ENCODE data around the gene C2CD3. TPM values are rescaled to one million over a fixed set of nuclear protein-coding genes. Genes with fewer than 3 reads are reported as not detected.
A peak's percentile ranks its signal among the peaks of the same experiment; 100 is the strongest.

The C2CD3 gene
- total RNA-seq, 1 donor from 2014 or later, result 23.9 TPM

DNA sequence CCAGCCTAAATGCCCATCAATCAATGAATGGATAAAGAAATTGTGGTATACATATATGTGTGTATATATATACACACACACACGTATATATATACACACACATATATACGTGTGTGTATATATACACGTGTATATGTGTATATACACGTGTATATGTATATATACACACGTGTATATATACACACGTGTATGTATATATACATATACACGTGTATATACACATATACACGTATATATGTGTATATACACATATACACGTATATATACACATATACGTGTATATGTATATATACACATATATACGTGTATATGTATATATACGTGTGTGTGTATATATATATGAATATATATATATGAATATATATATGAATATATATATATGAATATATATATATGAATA, 54.1 kb downstream of the C2CD3 start:
- TF ChIP-seq, protein P1, sequence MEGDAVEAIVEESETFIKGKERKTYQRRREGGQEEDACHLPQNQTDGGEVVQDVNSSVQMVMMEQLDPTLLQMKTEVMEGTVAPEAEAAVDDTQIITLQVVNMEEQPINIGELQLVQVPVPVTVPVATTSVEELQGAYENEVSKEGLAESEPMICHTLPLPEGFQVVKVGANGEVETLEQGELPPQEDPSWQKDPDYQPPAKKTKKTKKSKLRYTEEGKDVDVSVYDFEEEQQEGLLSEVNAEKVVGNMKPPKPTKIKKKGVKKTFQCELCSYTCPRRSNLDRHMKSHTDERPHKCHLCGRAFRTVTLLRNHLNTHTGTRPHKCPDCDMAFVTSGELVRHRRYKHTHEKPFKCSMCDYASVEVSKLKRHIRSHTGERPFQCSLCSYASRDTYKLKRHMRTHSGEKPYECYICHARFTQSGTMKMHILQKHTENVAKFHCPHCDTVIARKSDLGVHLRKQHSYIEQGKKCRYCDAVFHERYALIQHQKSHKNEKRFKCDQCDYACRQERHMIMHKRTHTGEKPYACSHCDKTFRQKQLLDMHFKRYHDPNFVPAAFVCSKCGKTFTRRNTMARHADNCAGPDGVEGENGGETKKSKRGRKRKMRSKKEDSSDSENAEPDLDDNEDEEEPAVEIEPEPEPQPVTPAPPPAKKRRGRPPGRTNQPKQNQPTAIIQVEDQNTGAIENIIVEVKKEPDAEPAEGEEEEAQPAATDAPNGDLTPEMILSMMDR (IDR thresholded peaks at IDR 0.05; ENCODE audit: unreplicated experiment), result no peak
- no peak for DNase-seq (ENCODE audit: low spot score)
- H3K36me3 Mint-ChIP-seq (ENCODE audit: low read depth, unreplicated experiment), result peaks cover 54% of the 10 kb centered on the region
- H3K27me3 Mint-ChIP-seq (ENCODE audit: unreplicated experiment), result no peaks in the 10 kb centered on the region
- no peaks in the 10 kb centered on the region for H3K9me3 Mint-ChIP-seq (ENCODE audit: unreplicated experiment)
- no peak overlapping the region for H3K4me3 Mint-ChIP-seq (ENCODE audit: unreplicated experiment)
- H3K4me1 Mint-ChIP-seq (ENCODE audit: unreplicated experiment), result peaks cover 2% of the 10 kb centered on the region
- no peak overlapping the region for H3K27ac Mint-ChIP-seq (ENCODE audit: unreplicated experiment)

DNA sequence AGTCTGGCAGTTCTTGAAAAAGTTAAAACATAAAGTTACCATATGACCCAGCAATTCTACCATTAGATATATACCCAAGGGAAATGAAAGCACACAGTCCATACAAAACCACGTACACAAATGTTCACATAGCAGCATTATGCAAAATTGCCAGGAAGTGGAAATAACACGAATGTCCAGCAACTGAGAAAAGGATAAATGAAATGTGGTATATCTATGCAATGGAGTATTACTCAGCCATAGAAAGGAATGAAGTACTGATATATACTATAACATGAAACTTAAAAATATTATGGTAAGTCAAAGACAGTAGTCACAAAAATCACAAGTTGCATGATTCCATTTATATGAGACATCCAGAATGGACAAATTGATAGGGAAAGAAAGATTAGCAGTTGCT, 57.9 kb downstream of the C2CD3 start:
- H3K4me1 Mint-ChIP-seq (ENCODE audit: unreplicated experiment), result peaks cover 15% of the 10 kb centered on the region
- H3K27me3 Mint-ChIP-seq (ENCODE audit: unreplicated experiment), result no peaks in the 10 kb centered on the region
- DNase-seq (ENCODE audit: low spot score), result no peak
- H3K9me3 Mint-ChIP-seq (ENCODE audit: unreplicated experiment), result no peaks in the 10 kb centered on the region
- peak overlapping the region; percentile 78 for H3K4me3 Mint-ChIP-seq (ENCODE audit: unreplicated experiment)
- H3K27ac Mint-ChIP-seq (ENCODE audit: unreplicated experiment), result no peak overlapping the region
- peaks cover 44% of the 10 kb centered on the region for H3K36me3 Mint-ChIP-seq (ENCODE audit: low read depth, unreplicated experiment)
- TF ChIP-seq, protein P1 (IDR thresholded peaks at IDR 0.05; ENCODE audit: unreplicated experiment), result no peak

DNA sequence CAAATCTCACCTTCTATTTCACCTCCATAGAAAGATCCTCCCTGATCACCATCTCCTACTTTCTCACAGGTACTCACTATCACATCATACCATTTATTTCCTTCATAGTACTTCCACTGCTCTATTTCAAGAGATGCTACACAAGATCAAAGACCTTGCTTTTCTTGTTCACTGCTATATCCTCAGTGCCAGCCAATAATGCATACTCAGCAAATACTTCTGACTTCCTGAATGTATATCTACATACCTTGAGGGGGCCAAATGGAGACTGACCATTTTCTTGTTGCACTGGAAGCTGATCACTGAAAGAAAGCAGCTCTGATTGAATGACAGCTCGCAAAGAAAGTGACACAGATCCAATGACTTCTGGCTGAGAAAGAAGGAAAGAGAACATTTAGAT, 64.7 kb downstream of the C2CD3 start:
- peaks cover 10% of the 10 kb centered on the region for H3K4me1 Mint-ChIP-seq (ENCODE audit: unreplicated experiment)
- no peak overlapping the region for H3K27ac Mint-ChIP-seq (ENCODE audit: unreplicated experiment)
- peaks cover 21% of the 10 kb centered on the region for H3K36me3 Mint-ChIP-seq (ENCODE audit: low read depth, unreplicated experiment)
- no peaks in the 10 kb centered on the region for H3K9me3 Mint-ChIP-seq (ENCODE audit: unreplicated experiment)
- H3K27me3 Mint-ChIP-seq (ENCODE audit: unreplicated experiment), result peaks cover 1% of the 10 kb centered on the region
- TF ChIP-seq, protein P1 (IDR thresholded peaks at IDR 0.05; ENCODE audit: unreplicated experiment), result no peak
- DNase-seq (ENCODE audit: low spot score), result no peak
- H3K4me3 Mint-ChIP-seq (ENCODE audit: unreplicated experiment), result no peak overlapping the region

DNA sequence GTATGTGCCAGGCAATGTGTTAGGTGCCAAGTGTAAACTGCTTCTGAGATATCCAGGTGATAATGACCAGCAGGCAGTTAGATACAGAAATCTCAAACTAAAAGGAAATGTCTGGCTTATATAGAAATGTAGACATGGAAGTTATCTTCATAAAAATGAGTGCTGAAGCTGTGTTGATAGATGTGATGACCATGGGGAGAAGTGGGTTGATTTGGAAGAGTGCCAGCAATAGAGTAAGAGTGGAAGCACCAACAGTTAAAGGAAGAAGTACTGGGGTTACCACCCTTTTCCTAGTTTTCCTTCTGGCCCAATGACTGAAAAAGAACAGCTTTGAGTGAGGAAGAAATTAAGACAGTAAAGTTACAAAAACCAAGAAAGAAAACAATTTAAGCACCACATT, 68.5 kb downstream of the C2CD3 start:
- no peaks in the 10 kb centered on the region for H3K9me3 Mint-ChIP-seq (ENCODE audit: unreplicated experiment)
- TF ChIP-seq, protein P1 (IDR thresholded peaks at IDR 0.05; ENCODE audit: unreplicated experiment), result no peak
- H3K4me3 Mint-ChIP-seq (ENCODE audit: unreplicated experiment), result no peak overlapping the region
- peaks cover 1% of the 10 kb centered on the region for H3K27me3 Mint-ChIP-seq (ENCODE audit: unreplicated experiment)
- H3K27ac Mint-ChIP-seq (ENCODE audit: unreplicated experiment), result no peak overlapping the region
- no peak for DNase-seq (ENCODE audit: low spot score)
- peaks cover 21% of the 10 kb centered on the region for H3K36me3 Mint-ChIP-seq (ENCODE audit: low read depth, unreplicated experiment)
- no peaks in the 10 kb centered on the region for H3K4me1 Mint-ChIP-seq (ENCODE audit: unreplicated experiment)

DNA sequence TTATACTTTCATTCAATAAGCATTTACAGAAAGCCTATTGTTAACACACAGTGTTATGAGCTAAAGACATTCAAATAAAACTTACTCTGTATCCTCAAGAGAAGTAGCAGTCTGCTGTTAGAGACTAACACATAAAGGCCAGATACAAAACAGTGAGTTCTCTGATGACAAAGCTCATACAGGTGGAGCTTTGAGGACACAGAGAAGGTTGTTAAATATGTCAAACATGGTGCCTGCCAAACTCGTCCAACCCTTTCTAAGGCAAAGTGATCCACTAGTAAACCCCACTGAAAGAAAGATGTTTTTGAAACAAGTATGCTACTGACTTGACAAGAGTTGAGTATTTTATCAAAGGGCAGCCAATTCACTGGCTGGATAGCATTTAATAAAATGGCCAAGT, 70.1 kb downstream of the C2CD3 start:
- DNase-seq (ENCODE audit: low spot score), result no peak
- H3K27ac Mint-ChIP-seq (ENCODE audit: unreplicated experiment), result no peak overlapping the region
- H3K9me3 Mint-ChIP-seq (ENCODE audit: unreplicated experiment), result no peaks in the 10 kb centered on the region
- H3K4me1 Mint-ChIP-seq (ENCODE audit: unreplicated experiment), result no peaks in the 10 kb centered on the region
- TF ChIP-seq, protein P1 (IDR thresholded peaks at IDR 0.05; ENCODE audit: unreplicated experiment), result no peak
- H3K4me3 Mint-ChIP-seq (ENCODE audit: unreplicated experiment), result no peak overlapping the region
- H3K36me3 Mint-ChIP-seq (ENCODE audit: low read depth, unreplicated experiment), result peaks cover 16% of the 10 kb centered on the region
- H3K27me3 Mint-ChIP-seq (ENCODE audit: unreplicated experiment), result peaks cover 1% of the 10 kb centered on the region

Measured in endothelial cell (in vitro differentiated cells).